LoVo (cell line): ENCODE measurements around the gene GGPS1.
"Not testable (repeated sequence)": the region's sequence is repeated elsewhere in the genome, so short reads cannot be mapped to it uniquely, and the experiment has no call there.

Experiments used
- DNase-seq: peaks from one replicate; pipeline ENCODE4 v3.0.0-alpha.2; 2016; ENCODE audit warnings: low spot score

GGPS1 gene

GRCh38 chr1:235328271-235329138 lies at the start of gene GGPS1:
TSS of gene GGPS1 (plus strand) at chr1:235328570. CDS start at chr1:235335265, 6,695 bp downstream.
- peak; percentile 99 for DNase-seq

- DNase-seq: no peak
Observed at GRCh38 chr1:235278915-235279292, 49.5 kb upstream of the GGPS1 start.

GRCh38 chr1:235279694-235280093 lies 48.7 kb upstream of the GGPS1 start:
- DNase-seq: no peak

GRCh38 chr1:235280467-235280866 lies 47.9 kb upstream of the GGPS1 start:
- no peak for DNase-seq

- DNase-seq: not testable (repeated sequence)
Observed at GRCh38 chr1:235283636-235284035, 44.7 kb upstream of the GGPS1 start.

GRCh38 chr1:235284231-235284769 lies 44.1 kb upstream of the GGPS1 start:
- DNase-seq: no peak

GRCh38 chr1:235286667-235287066 lies 41.7 kb upstream of the GGPS1 start:
- no peak for DNase-seq

- DNase-seq: no peak
Observed at GRCh38 chr1:235287208-235287882, 41.0 kb upstream of the GGPS1 start.

GRCh38 chr1:235289859-235290739 lies 38.3 kb upstream of the GGPS1 start:
- no peak for DNase-seq

- no peak for DNase-seq
Observed at GRCh38 chr1:235290740-235291502, 37.4 kb upstream of the GGPS1 start.

- no peak for DNase-seq
Observed at GRCh38 chr1:235291599-235292091, 36.7 kb upstream of the GGPS1 start.

GRCh38 chr1:235292790-235293189 lies 35.6 kb upstream of the GGPS1 start:
- DNase-seq: no peak

GRCh38 chr1:235293322-235293942 lies 34.9 kb upstream of the GGPS1 start:
- DNase-seq: no peak

- no peak for DNase-seq
Observed at GRCh38 chr1:235295902-235296350, 32.4 kb upstream of the GGPS1 start.

- DNase-seq: no peak
Observed at GRCh38 chr1:235296729-235297128, 31.6 kb upstream of the GGPS1 start.

- no peak for DNase-seq
Observed at GRCh38 chr1:235297579-235297978, 30.8 kb upstream of the GGPS1 start.

GRCh38 chr1:235298758-235299157 lies 29.6 kb upstream of the GGPS1 start:
- DNase-seq: no peak

- no peak for DNase-seq
Observed at GRCh38 chr1:235299169-235299858, 29.1 kb upstream of the GGPS1 start.

- DNase-seq: no peak
Observed at GRCh38 chr1:235302143-235302542, 26.2 kb upstream of the GGPS1 start.
